ENCODE measurements around the gene PACRG.

Gene PACRG

DNA sequence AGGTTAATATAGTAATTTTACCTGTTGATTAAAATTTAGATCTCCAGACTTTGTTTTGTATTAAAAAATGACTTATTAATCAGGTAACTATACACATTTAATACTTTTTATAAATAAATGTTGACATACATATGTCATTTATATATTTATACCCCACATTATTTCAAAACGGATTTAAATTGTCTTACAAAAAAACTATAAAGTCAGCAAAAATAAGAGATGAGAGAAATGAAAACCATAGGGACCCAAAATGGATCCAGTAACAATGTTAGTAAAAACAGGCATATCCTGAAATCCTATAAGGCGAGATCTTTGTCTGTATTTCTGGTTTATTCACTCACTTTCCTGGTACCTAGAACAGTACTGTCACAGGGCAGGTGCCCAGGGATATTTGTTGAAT lies 91.5 kb downstream of the PACRG start:
- no peak for DNase-seq (ENCODE audit: low read depth)
- H3K4me3 ChIP-seq (ENCODE audit: control insufficient read depth, low read depth, low read length): no peak overlapping the region
- TF ChIP-seq CTCF (IDR thresholded peaks at IDR 0.05; ENCODE audit: control insufficient read depth, insufficient read depth, low read depth, low read length, missing control alignments): no peak

DNA sequence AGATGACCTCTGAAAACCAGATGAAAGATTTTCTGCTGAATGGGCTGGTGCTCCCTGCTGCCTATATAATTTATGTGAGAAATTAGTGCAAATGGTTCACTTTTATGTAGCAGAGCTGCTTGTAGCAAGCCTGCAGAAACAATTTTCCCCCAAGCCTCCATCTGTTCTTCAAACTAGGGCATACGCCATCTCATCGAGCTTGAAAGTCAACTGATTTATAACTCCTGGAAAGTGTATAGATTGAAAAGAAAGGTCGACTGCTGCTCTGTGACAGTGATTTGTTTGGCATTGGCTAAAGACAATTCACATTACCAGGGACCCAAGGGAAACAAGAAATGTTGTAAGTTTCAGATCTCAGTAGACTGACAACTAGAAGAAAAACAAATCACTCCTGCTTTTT lies 93.3 kb downstream of the PACRG start:
- H3K4me3 ChIP-seq (ENCODE audit: control insufficient read depth, low read depth, low read length): no peak overlapping the region
- TF ChIP-seq CTCF (IDR thresholded peaks at IDR 0.05; ENCODE audit: control insufficient read depth, insufficient read depth, low read depth, low read length, missing control alignments): no peak
- DNase-seq (ENCODE audit: low read depth): no peak

- TF ChIP-seq CTCF (IDR thresholded peaks at IDR 0.05; ENCODE audit: control insufficient read depth, insufficient read depth, low read depth, low read length, missing control alignments): no peak
- no peak overlapping the region for H3K4me3 ChIP-seq (ENCODE audit: control insufficient read depth, low read depth, low read length)
- DNase-seq (ENCODE audit: low read depth): no peak
These were observed 97.8 kb downstream of the PACRG start for GRCh38 chr6:162825597-162825996.

- no peak for DNase-seq (ENCODE audit: low read depth)
- H3K4me3 ChIP-seq (ENCODE audit: control insufficient read depth, low read depth, low read length): no peak overlapping the region
- no peak for TF ChIP-seq CTCF (IDR thresholded peaks at IDR 0.05; ENCODE audit: control insufficient read depth, insufficient read depth, low read depth, low read length, missing control alignments)
These were observed 101.4 kb downstream of the PACRG start for GRCh38 chr6:162829013-162829742.

DNA sequence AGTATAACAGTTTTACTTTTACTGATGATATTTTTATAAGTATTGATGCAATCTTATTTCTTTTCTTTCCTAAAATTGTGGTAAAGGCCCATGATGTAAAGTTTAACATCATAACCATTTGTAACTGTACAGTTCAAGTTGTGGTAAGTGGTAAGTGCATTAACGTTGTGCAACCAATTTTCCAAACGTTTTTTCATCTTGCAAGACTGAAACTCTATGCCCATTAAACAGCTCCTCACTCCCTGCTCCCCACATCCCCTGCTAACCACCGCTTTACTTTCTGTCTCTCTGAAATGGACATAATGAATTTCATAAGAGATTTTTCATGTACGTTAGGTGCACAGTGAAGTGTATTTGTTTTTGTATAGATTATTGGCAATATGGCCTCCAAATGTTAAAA lies 106.0 kb downstream of the PACRG start:
- DNase-seq (ENCODE audit: low read depth): no peak
- TF ChIP-seq CTCF (IDR thresholded peaks at IDR 0.05; ENCODE audit: control insufficient read depth, insufficient read depth, low read depth, low read length, missing control alignments): no peak
- H3K4me3 ChIP-seq (ENCODE audit: control insufficient read depth, low read depth, low read length): no peak overlapping the region

DNA sequence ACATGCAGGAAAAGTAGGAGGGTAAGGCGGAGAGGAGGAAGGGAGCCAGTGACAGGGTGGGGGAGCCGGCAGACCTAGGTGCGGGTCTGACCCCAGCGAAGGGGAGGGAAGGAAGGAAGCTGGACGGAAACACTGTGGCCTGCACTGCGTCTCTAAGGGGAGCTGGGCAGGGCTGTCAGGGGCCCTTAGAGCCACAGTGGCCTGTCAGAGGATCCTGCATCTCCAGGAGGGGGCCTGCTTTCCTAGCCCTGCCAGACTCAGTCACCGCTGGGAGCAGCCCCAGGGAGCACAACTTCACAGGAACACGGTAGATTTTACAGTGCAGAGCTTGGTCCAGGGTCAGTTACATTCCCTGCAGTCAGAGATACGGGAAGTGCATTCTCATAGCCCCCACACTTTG lies 118.2 kb downstream of the PACRG start:
- no peak for TF ChIP-seq CTCF (IDR thresholded peaks at IDR 0.05; ENCODE audit: control insufficient read depth, insufficient read depth, low read depth, low read length, missing control alignments)
- H3K4me3 ChIP-seq (ENCODE audit: control insufficient read depth, low read depth, low read length): no peak overlapping the region
- DNase-seq (ENCODE audit: low read depth): no peak
